IMR-90 (cell line): ENCODE results near the gene GORASP1.

Source experiments
- CEBPB ChIP-seq: IDR thresholded peaks from 2 replicates; pipeline ENCODE4 v1.6.1; 2012; ENCODE audit warnings: low read depth, low read length, improper control_type of control experiment
- CHD1 ChIP-seq: IDR thresholded peaks from 2 replicates; pipeline ENCODE4 v1.6.1; 2012; ENCODE audit warnings: low read depth, low read length, improper control_type of control experiment
- MAFK ChIP-seq: IDR thresholded peaks from 2 replicates; pipeline ENCODE4 v1.6.1; 2012; ENCODE audit warnings: low read depth, low read length, improper control_type of control experiment
- NFE2L2 ChIP-seq: fragments of 150-350 bp; IDR thresholded peaks from 2 replicates; pipeline ENCODE4 v1.6.1; 2016; ENCODE audit warnings: low read depth, mild to moderate bottlenecking, low read length
- POLR2A ChIP-seq: IDR thresholded peaks from 2 replicates; pipeline ENCODE4 v1.6.1; 2012; ENCODE audit warnings: mild to moderate bottlenecking, low read depth, low read length
- RAD21 ChIP-seq: IDR thresholded peaks from 2 replicates; pipeline ENCODE4 v1.6.1; 2012; ENCODE audit warnings: low read length, improper control_type of control experiment
- RCOR1 ChIP-seq: IDR thresholded peaks from 2 replicates; pipeline ENCODE4 v1.6.1; 2012; ENCODE audit warnings: mild to moderate bottlenecking, low read length, improper control_type of control experiment; ENCODE audit not compliant: insufficient replicate concordance
- SMC3 ChIP-seq: fragments of 150-350 bp; IDR thresholded peaks from 2 replicates; pipeline ENCODE4 v1.6.1; 2016; ENCODE audit warnings: low read depth, mild to moderate bottlenecking, antibody characterized with exemption, low read length, moderate library complexity
- TF ChIP-seq, protein P1 (sequence below): conservative IDR thresholded peaks from 2 replicates; pipeline ENCODE4 v1.5.1; 2012; ENCODE audit warnings: mild to moderate bottlenecking, low read depth, low read length, improper control_type of control experiment
- TF ChIP-seq, protein P2 (sequence below): fragments of 150-350 bp; IDR thresholded peaks from 2 replicates; pipeline ENCODE4 v1.6.1; 2016; ENCODE audit warnings: low read depth, mild to moderate bottlenecking, low read length, moderate library complexity, borderline replicate concordance

DNA sequence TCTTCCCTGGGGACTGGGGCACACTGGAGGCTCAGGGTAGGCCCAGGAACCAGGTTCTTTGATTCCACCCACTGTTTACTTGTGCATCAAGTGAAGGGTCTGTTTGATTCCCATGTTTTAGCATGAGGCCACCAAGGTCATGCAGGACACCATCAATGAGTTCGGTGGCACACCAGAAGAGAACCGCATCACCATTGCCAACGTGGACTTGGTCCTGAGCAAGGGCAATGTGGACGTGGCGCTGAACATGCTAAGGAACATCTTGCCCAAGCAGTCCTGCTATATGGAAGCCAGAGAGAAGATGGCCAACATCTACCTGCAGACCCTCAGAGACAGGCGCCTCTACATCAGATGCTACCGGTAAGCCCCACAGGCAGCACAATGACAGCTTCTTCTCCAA, 21.5 kb upstream of the GORASP1 start:
- TF ChIP-seq POLR2A (no peak), CEBPB (no peak), CHD1 (no peak), MAFK (no peak), NFE2L2 (no peak), RAD21 (no peak), SMC3 (no peak), RCOR1 (no peak)
- TF ChIP-seq, protein P1, sequence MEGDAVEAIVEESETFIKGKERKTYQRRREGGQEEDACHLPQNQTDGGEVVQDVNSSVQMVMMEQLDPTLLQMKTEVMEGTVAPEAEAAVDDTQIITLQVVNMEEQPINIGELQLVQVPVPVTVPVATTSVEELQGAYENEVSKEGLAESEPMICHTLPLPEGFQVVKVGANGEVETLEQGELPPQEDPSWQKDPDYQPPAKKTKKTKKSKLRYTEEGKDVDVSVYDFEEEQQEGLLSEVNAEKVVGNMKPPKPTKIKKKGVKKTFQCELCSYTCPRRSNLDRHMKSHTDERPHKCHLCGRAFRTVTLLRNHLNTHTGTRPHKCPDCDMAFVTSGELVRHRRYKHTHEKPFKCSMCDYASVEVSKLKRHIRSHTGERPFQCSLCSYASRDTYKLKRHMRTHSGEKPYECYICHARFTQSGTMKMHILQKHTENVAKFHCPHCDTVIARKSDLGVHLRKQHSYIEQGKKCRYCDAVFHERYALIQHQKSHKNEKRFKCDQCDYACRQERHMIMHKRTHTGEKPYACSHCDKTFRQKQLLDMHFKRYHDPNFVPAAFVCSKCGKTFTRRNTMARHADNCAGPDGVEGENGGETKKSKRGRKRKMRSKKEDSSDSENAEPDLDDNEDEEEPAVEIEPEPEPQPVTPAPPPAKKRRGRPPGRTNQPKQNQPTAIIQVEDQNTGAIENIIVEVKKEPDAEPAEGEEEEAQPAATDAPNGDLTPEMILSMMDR: no peak
- TF ChIP-seq, protein P2, sequence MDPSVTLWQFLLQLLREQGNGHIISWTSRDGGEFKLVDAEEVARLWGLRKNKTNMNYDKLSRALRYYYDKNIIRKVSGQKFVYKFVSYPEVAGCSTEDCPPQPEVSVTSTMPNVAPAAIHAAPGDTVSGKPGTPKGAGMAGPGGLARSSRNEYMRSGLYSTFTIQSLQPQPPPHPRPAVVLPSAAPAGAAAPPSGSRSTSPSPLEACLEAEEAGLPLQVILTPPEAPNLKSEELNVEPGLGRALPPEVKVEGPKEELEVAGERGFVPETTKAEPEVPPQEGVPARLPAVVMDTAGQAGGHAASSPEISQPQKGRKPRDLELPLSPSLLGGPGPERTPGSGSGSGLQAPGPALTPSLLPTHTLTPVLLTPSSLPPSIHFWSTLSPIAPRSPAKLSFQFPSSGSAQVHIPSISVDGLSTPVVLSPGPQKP: no peak
